Loucy (cell line): ENCODE measurements around the gene FAM222B.

Source experiments
- EZH2phosphoT487 ChIP-seq: fragments of 200-600 bp; IDR thresholded peaks from 2 replicates; pipeline ENCODE4 v1.6.1; 2018; ENCODE audit warnings: antibody characterized with exemption, mild to moderate bottlenecking, moderate library complexity, borderline replicate concordance
- TF ChIP-seq, protein P1 (sequence below): fragments of 200-600 bp; sonication (generic); conservative IDR thresholded peaks from 2 replicates; pipeline ENCODE4 v1.5.1; 2014; ENCODE audit warnings: mild to moderate bottlenecking, antibody characterized with exemption, low read length

DNA sequence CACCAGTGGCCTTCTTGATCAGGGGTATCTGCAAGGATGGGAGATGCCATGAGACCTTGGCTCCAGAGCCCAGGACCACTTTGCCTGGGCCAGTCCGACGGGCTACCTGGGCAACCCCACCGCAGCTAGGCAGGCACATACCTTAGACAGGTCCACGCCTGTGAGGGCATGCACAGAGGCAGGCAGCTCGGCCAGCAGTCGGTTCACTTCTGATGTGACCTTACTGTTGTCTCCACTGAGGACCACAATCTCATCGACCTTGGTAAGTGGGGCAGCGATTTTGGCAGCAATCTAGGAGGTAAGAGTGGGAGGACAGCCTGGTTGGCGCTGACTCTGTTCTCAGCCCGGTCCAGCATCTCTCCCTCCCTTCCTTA, 38.0 kb upstream of the FAM222B start:
- TF ChIP-seq, protein P1, sequence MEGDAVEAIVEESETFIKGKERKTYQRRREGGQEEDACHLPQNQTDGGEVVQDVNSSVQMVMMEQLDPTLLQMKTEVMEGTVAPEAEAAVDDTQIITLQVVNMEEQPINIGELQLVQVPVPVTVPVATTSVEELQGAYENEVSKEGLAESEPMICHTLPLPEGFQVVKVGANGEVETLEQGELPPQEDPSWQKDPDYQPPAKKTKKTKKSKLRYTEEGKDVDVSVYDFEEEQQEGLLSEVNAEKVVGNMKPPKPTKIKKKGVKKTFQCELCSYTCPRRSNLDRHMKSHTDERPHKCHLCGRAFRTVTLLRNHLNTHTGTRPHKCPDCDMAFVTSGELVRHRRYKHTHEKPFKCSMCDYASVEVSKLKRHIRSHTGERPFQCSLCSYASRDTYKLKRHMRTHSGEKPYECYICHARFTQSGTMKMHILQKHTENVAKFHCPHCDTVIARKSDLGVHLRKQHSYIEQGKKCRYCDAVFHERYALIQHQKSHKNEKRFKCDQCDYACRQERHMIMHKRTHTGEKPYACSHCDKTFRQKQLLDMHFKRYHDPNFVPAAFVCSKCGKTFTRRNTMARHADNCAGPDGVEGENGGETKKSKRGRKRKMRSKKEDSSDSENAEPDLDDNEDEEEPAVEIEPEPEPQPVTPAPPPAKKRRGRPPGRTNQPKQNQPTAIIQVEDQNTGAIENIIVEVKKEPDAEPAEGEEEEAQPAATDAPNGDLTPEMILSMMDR: no peak
- TF ChIP-seq EZH2phosphoT487: no peak
